ENCODE measurements around the gene KIF1A.

GRCh38 chr2:240858871-240859270 lies 38.9 kb upstream of the KIF1A start:
- TF ChIP-seq ESRRA (CRISPR knock-in tag; IDR thresholded peaks at IDR 0.05; ENCODE audit: borderline replicate concordance), result no peak
- no peak for TF ChIP-seq ATF3 (CRISPR knock-in tag; conservative IDR thresholded peaks at IDR 0.05)
- TF ChIP-seq, protein P1, sequence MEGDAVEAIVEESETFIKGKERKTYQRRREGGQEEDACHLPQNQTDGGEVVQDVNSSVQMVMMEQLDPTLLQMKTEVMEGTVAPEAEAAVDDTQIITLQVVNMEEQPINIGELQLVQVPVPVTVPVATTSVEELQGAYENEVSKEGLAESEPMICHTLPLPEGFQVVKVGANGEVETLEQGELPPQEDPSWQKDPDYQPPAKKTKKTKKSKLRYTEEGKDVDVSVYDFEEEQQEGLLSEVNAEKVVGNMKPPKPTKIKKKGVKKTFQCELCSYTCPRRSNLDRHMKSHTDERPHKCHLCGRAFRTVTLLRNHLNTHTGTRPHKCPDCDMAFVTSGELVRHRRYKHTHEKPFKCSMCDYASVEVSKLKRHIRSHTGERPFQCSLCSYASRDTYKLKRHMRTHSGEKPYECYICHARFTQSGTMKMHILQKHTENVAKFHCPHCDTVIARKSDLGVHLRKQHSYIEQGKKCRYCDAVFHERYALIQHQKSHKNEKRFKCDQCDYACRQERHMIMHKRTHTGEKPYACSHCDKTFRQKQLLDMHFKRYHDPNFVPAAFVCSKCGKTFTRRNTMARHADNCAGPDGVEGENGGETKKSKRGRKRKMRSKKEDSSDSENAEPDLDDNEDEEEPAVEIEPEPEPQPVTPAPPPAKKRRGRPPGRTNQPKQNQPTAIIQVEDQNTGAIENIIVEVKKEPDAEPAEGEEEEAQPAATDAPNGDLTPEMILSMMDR (IDR thresholded peaks at IDR 0.05), result no peak
- TF ChIP-seq, protein P2, sequence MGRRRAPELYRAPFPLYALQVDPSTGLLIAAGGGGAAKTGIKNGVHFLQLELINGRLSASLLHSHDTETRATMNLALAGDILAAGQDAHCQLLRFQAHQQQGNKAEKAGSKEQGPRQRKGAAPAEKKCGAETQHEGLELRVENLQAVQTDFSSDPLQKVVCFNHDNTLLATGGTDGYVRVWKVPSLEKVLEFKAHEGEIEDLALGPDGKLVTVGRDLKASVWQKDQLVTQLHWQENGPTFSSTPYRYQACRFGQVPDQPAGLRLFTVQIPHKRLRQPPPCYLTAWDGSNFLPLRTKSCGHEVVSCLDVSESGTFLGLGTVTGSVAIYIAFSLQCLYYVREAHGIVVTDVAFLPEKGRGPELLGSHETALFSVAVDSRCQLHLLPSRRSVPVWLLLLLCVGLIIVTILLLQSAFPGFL (CRISPR knock-in tag; IDR thresholded peaks at IDR 0.05; ENCODE audit: borderline replicate concordance), result no peak
- TF ChIP-seq CBFB (CRISPR knock-in tag; IDR thresholded peaks at IDR 0.05; ENCODE audit: low read depth), result no peak
- no peak for TF ChIP-seq ZNF219 (CRISPR knock-in tag; IDR thresholded peaks at IDR 0.05; ENCODE audit: borderline replicate concordance)
